Left lobe of liver (tissue), 2 donors: ENCODE measurements around the gene SLCO2B1. TPM values are rescaled to one million over a fixed set of nuclear protein-coding genes. Genes with fewer than 3 reads are reported as not detected.

ENCODE experiments used
- ATAC-seq: fragments of 200-7000 bp; cut with Tn5 transposase; one replicate; pipeline ENCODE4 v1.9.1; 2020; ENCODE audit warnings: mild to moderate bottlenecking, moderate library complexity
- DNase-seq: peaks from one replicate; pipeline ENCODE4 v3.0.0-alpha.2; 2020; ENCODE audit warnings: low spot score
- total RNA-seq: library from RNA; stranded (reverse); gene quantifications from one replicate; pipeline ENCODE4 v1.2.1, GENCODE V29; 2021
- donor health status: DM: no; HTN: no; CAD: no; lungs with moderate emphysema.
- donor health status: DM: no; HTN: yes; CAD: no.

SLCO2B1 gene
- total RNA-seq, 1 donor from 2014 or later: 327 TPM

- ATAC-seq (no peak), DNase-seq (no peak)
Observed at GRCh38 chr11:75190652-75191329, 39.9 kb downstream of the SLCO2B1 start.

- no peak for ATAC-seq
- no peak for DNase-seq
Observed at GRCh38 chr11:75191330-75191717, 40.4 kb downstream of the SLCO2B1 start.

- ATAC-seq (no peak), DNase-seq (no peak)
Observed at GRCh38 chr11:75193271-75193670, 42.4 kb downstream of the SLCO2B1 start.

GRCh38 chr11:75193711-75194110 lies 42.8 kb downstream of the SLCO2B1 start:
- ATAC-seq (peak; percentile 2), DNase-seq (no peak)

GRCh38 chr11:75194147-75194546 lies 43.2 kb downstream of the SLCO2B1 start:
- no peak for ATAC-seq

GRCh38 chr11:75195167-75195962 lies 44.5 kb downstream of the SLCO2B1 start:
- peak; percentile 89 for DNase-seq
- ATAC-seq: peak; percentile 72

More at GRCh38 chr11:75194147-75194546, 43.2 kb downstream of the SLCO2B1 start:
- DNase-seq: no peak

- DNase-seq (no peak), ATAC-seq (no peak)
Observed at GRCh38 chr11:75196426-75196825, 45.5 kb downstream of the SLCO2B1 start.

- DNase-seq: no peak
- no peak for ATAC-seq
Observed at GRCh38 chr11:75197512-75198277, 46.8 kb downstream of the SLCO2B1 start.

- no peak for ATAC-seq
- DNase-seq: no peak
Observed at GRCh38 chr11:75198278-75198973, 47.5 kb downstream of the SLCO2B1 start.

GRCh38 chr11:75199412-75199955 lies 48.6 kb downstream of the SLCO2B1 start:
- DNase-seq (no peak), ATAC-seq (no peak)

- DNase-seq (no peak), ATAC-seq (no peak)
Observed at GRCh38 chr11:75200051-75200450, 49.1 kb downstream of the SLCO2B1 start.

GRCh38 chr11:75200531-75200930 lies 49.6 kb downstream of the SLCO2B1 start:
- ATAC-seq (no peak), DNase-seq (no peak)

- DNase-seq (no peak), ATAC-seq (no peak)
Observed at GRCh38 chr11:75201771-75202170, 50.9 kb downstream of the SLCO2B1 start.

GRCh38 chr11:75202195-75202594 lies 51.3 kb downstream of the SLCO2B1 start:
- DNase-seq (no peak), ATAC-seq (no peak)

- DNase-seq: peak; percentile 49
- ATAC-seq: no peak
Observed at GRCh38 chr11:75203138-75203537, 52.2 kb downstream of the SLCO2B1 start.

- DNase-seq: no peak
- ATAC-seq: peak; percentile 13
Observed at GRCh38 chr11:75203641-75204011, 52.7 kb downstream of the SLCO2B1 start.

GRCh38 chr11:75204012-75204674 lies 53.2 kb downstream of the SLCO2B1 start:
- ATAC-seq (peak; percentile 74), DNase-seq (peak; percentile 93)

- ATAC-seq (peak; percentile 74), DNase-seq (peak; percentile 89)
Observed at GRCh38 chr11:75204685-75205563, 54.0 kb downstream of the SLCO2B1 start.

GRCh38 chr11:75205564-75206020 lies 54.7 kb downstream of the SLCO2B1 start:
- ATAC-seq (no peak), DNase-seq (no peak)
